ENCODE data around the gene ADISSP.

Gene ADISSP

DNA sequence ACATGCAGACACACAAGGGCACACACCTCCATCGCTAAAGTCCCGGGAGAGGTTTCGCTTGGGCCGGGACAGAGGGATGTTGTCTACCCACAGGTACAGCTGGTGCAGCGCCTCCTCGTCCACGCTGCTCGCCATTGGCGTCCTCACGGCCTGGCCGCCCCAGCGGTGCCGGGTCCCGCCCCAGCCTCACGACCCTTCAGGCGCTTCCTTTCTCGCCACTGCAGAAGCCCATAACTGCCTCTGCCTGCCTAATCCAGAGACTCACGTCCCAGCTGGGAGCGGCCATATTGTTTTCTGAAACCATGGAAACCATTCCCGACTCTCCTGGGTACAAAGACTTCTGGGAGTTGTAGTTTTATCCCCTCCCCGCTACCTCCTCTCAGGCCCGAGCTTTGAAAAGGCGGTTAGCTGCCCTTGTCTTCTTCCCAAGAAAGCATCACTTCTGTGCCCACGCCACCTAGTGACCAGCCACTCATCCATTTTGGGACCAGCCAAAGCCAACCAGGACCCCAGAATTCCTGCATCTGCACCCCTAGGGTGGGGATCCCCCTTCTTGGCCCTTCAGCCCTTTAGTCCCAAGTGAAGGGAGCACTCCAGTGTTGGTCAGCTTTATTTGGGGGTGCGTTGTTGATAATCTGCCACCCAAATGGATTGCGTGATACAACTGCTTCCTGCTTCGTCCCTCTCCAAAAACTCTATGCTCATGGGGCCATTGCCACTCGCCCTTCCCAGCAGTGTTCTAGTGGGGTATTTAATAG is 13.8 kb upstream of the ADISSP start, which contains the start of gene SPEF1:
TSS of gene SPEF1 (minus strand) at position 296 of the 758 bp plus-strand sequence. CDS start at position 135, 161 bp downstream.
- peak; percentile 100 for DNase-seq (ENCODE audit: low spot score)

DNA sequence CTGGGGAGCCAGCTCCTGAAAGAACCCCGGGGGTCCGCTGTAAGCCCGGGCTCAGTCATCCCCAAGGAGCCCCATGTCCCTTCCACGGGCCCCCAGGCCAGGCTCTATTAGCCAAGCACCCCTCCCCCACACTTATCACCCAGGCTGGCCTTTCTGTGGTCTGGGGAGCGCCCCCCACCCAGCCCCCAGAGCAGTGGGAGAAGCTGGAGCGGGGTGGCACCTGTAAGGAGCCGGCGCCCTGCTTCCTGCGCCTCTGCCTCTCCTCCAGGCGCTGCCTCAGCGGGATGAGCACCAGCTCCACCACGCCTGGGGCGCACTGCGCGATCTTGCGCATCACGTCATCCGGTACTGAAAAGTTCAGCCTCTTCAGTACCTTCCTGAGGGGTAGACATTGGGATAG is 11.4 kb upstream of the ADISSP start:
- DNase-seq (ENCODE audit: low spot score), result no peak

DNA sequence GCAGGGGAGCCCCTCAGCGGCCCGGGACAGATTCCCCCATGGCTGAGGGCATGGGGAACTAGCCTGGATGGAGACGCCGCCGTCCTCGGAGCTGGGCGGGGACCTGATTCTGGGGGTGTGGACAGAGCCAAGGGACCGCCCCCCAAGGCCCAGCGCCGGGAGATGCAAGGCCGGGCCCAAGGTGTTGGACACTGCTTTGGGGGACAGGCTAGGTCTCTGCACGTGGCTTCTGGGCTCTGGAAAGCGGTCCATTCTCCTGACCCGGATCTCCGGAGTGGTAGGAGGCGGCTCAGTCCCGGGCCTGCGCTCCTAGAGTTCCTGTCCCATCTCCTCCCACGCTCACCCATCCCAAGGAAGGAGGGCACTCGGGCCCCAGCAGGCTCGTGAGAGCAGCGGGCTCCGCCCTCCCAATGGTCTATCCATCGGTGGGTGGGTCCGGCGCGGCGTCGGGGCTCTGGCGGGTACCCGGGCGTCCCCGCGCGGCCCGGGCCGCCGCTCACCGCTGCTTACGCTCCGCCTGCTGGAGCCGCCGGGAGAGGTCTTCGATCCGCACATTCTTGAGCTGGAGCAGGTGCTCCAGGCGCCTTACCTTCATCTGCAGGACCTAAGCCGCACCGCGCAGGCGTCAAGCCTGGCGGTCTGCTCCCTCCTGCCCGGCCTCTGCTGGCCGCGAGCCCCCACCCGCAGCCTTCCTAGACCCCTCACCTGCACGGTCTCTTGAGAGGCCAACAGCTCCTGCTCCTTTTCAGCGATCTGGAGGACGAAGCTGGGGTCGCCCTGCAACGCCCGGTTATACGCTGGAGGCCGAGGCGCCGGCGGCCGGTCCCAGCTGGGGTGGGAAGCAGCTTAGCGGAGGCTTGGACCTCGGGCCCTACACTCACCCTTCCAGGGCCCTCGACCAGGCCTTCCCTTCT is 10.4 kb upstream of the ADISSP start:
- DNase-seq (ENCODE audit: low spot score), result peak; percentile 79

DNA sequence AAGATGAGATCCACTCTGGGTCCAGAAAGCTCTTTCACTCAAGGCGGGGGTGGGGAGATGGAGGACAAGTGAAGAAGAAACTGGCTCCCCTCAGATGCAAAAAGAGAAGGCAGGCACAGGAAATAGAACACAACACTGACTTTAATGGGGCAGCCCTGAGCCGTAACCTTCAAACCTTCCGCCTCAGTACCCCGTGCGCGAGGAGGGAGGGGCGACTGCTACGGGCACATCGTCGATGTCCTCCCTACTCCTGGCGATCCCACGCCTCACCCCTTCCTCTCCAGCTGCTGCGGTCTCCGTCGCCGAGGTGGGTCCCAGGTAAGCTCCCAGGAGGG is 9.8 kb upstream of the ADISSP start:
- DNase-seq (ENCODE audit: low spot score), result no peak

DNA sequence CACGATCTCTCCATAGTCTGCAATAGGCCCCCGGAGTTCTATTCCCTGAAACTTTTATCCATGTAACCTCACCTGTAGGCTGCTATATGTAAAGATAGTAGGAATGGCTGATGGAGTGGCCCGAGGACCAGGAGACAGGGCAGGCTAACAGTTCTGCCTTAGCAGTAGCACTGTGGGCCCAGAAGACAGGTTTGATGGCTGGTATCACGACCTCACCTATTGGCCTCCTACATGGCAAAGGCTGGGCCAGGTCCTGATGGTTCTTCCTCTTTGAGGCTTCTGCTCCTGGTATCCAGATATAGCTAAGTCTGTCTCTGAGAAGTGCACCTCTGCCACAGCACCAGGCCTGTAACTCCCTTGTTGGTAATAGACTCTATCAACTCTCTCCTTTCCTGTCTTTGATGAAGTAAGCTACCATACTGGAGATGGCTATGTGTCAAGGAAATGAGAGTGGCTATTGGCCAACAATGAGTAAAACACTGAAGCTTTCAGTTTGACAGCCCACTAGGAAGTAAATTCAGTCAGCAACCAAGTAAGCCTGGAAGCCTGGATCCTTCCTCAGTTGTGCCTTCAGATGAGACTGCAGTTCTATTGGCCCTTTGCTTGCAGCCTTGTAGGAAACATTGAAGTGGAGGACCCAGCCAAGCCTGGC is 8.0 kb upstream of the ADISSP start:
- DNase-seq (ENCODE audit: low spot score), result no peak

DNA sequence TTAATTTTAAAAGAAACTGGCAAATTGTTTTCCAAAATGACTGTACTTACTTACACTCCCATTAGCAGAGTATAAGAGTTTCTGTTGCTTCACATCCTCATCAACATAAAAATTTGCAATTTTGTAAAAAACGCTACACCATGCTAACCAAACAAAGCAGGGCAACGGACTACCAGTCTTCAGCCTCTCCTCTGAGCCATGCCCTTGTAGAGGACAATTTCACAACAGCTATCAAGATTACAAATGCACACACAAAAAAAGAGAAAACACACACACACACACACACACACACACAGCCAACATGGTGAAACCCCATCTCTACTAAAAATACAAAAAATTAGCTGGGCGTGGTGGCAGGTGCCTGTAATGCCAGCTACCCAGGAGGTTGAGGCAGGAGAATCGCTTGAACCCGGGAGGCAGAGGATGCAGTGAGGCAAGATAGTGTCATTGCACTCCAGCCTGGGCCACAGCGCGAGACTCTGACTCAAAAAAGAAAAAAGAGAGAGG is 4.1 kb upstream of the ADISSP start:
- no peak for DNase-seq (ENCODE audit: low spot score)

DNA sequence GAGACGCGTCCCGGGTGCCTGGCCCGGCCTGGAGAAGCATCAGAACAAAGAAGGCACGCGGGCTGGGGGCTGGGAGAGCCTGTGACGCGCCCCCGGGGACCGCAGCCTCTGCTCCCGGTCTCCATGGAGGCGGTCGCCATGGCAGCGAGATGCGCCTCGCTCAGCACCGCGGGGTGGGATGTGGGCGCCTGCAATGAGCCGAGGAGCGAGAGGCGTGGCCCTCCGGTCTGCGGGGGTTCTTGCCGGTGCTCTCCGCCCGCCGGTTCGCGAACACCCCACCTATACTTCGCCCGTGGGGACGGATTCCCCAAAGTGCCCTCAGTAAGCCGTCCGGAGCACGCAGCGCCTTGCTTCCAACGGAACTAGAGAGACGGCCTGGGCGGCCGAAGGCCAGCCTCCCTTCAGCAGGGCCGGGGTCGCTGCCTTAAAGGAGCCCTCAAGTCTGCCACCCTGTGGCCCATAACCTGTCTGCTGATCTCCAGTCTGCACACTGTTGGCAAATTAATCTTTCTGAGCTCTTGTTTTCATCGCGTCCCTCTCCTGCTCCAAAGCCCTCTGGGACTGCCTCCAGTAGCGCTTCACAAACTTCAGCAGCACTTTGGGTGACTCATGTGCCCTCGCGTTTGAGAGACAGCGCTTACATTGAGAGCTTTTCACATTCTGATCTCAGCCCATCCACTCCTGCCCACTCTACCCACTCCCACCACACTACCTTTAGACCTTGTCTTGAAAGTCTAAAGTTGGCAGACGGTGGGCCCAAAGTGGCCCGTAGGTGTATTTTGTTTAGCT is 983 bp upstream of the ADISSP start:
- DNase-seq (ENCODE audit: low spot score), result peak; percentile 89

DNA sequence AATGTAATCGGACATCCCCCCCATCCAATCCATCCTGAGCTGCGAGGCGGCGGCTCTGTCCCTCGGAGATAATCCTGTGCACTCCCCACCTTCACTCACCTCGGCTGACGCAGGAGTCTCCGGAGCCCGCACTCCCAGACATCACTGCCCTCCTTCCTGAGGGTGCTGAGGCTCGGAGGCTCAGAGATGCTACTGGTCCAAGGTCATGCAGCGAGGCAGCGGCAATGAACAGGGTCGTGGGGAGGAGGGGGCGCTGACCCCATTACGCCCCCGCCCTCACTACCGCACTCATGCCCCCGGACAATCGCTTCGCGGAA is 485 bp downstream of the ADISSP start:
- DNase-seq (ENCODE audit: low spot score), result no peak

DNA sequence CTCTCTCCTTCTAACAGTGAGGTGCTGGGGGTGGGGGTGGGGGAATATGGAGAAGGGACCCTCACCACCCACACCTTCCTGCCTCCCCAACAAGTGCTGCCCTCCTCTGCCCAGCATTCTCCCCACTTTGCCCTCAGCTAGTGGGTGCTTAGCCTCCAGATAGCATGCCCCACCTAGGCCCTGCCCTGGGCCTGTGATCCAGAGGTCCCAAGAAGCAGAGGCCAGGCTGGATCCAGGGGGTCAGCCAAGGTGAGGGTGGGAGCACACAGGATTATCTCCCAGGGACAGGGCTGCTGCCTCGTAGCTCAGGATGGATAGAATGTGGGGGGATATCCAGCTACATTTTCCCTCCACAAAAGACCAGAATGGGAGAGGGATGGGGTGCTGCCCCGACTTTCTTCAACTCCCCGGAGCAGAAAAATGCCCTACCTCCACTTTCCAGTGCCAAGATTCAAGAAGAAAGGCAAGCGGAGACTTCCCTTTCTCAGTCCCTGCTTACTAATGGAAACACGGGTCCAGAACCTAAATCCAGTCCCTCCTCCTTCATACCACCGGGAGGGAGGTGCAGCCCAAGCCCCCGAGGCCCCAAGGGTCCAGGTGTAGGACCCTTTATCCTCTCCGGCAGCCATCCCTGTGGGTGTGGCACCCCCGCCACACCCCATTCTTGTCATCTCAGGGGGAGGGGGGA is 987 bp downstream of the ADISSP start:
- no peak for DNase-seq (ENCODE audit: low spot score)

DNA sequence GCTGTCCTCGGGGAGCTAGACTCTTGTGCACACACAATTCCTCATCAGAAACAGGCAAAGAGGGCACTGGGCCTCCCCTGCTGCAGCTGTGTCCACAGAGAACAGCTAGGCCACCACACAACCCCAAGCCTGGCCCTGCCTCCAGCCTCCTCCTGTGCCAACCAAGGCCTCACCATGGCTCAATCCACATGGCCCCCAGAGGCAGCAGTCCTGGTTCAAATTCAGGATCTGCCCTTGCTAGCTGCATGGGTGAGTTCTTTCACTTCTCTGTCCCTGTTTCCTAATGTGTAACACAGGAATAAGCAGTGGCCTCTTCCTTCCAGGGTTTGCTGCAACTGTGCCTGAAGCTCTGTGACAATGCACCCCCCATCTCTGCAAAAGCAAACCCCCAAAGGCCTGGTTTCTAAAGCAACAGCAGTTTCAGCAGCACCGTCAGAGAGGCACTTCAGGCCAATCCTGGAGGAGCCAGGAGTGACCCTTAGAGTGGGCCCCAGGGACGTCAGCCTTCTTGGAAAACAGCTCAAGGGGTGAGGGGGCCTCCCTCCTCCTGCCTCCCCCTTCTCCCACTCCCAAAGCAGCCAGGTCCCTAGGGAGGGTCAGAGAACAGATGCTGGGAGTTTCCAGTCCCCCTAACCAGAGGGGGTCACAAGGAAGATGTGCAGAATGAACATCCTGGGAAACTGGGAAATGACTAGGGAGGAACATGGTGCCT is 2.2 kb downstream of the ADISSP start:
- DNase-seq (ENCODE audit: low spot score), result no peak

DNA sequence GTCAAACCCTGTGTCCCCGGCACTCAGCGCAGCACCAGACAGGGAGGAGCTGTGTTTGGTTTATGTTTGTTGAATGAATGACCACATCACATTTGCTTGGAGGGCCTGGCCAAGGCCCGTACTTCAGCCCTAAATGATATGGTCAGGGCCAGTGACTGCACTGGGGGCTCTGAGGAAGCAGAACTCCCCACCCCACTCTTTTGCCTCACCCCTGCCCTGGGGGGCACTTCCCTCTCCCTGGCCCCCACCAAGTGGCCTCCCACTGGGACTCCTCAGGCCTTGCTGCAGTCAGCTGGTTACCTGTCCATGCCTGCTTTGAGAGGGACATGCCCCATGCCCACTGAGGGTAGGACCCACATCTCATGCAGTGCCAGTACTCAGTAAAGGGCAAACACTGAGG is 2.9 kb downstream of the ADISSP start:
- no peak for DNase-seq (ENCODE audit: low spot score)

DNA sequence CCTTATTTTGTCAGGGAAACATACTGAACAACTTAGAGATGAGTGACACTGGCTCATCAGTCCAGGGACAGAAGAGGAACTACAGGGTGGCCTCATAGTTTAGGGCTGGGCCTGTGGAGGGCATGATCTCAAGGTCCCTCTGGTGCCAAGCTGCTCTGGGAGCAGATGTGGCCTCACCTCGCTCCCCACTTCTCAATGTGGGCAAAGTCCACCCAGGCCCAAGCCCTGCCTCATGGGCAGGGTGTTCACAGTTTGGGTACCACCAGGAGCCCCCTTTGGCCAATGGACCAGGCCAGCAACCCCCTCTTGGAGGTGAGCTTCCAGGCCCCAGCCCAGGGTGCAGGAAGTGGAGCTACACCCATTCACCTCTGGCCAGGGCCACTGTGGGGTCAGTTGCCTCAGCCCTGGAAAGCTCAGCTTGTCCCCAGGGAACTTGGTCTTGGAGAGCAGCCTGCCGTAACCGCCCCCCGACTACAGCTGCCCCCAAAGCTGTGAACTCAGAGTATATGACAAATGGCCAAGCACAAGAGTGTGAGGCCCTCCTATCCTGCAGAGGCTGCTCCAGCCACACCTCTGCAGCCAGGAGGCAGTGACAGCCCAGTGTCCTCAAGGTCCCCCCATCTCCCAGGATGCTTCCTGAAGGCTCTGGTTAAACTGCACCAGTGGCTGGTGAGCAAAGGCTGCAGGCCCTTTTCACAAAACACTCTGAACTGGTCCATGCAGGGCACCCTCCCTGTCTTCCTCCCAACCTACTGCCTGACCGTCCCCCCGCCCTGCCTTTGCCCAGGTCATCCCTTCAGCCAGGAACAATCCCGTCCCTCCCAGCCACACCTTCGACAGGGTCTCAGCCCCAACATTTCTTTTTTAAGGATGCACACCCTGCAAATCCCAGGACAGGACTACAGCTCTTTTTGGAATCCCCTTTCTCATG is 3.6 kb downstream of the ADISSP start:
- DNase-seq (ENCODE audit: low spot score), result no peak

DNA sequence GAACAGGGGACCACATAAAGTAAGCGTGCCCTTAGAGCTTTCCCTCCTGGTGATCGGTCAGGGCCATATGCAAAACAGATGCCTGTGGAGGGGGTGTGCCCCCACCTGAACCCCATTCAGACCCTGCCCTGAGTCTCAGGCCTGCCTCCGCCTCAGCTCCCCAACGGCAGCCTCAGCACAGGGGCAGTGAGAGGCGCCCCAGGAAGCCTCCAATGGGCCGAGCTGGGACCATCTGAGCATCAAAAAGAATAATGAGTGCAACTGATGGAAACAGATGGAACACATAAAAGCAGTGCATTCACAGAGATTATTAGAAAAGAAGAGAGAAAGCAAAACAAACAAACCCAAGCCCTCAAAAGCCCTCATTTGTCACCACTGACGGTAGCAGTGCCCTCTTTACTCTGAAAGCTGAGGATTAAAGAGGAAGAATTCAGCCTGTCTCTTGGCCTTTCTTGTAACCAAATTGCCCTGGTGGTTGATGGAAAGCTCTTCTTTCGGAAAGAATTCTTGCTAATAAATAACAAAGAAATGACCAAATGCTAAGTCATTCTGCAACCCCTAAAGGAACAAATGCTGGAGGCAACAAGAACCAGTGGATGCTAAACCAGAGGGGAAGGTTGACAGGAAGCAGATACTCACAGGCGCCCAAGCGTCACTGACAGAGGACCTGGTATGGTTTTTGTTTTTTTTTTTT is 6.8 kb downstream of the ADISSP start:
- DNase-seq (ENCODE audit: low spot score), result no peak

DNA sequence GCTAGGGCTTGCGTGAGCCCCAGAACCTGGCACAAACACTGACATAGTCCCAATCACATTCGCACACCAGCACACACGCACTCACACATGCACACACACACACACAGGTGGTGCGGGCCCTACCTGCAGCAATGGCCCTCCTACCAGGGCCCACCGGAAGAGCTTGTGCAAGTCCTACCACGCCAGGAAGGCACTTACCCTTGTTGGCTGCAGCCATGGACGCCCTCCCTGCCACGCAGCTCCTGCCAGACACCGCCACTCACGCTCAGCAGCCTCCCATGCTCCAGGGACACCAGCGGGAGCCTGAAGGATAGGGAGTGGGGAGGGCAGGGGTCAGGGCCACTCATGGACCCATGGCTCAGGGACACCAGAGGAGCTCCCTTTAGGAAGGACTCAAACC is 7.7 kb downstream of the ADISSP start:
- DNase-seq (ENCODE audit: low spot score), result no peak

DNA sequence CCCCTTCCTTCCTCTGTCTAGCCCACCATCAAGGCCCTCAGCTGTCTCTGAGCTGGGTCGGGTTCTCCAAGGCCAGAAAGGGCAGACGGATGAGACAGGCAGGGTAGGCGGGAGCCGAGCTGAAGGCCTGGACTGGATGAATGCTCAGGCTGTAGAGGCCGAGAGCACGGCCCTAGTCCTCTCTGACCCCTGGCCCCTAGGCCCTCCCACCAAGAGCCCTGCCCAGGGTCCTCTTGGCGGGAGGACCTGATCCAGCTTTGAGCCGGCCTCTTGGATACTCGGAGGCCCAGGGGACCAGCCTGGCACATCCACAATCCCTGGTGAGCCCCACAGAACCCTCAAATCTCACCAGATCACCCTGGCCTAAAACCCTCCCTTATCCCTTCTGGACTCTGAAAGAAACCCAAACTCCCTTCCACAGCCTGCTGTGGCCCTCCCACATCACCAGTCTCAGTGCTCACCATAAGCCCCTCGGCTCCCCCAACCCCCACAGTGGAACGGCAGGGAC is 8.2 kb downstream of the ADISSP start:
- no peak for DNase-seq (ENCODE audit: low spot score)

DNA sequence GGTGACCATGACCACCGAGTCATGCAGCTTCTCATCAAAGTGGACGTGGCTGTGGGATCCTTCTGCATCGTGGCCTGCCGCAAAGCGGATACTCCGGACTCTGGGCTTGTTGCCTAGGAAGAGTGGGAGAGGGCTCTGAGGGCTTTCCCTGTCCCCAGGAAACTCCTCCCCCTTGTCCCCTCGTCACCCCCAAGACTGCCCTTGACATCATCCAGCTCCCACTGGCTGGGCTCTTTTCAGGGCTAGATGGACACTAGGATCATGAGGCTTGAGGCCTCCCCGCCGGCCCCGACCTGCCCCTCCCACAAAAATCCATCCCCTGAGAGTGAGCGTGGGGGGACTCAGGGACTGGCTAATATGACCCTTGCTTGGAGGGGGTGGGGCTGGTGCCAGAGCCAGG is 9.0 kb downstream of the ADISSP start:
- DNase-seq (ENCODE audit: low spot score), result no peak

DNA sequence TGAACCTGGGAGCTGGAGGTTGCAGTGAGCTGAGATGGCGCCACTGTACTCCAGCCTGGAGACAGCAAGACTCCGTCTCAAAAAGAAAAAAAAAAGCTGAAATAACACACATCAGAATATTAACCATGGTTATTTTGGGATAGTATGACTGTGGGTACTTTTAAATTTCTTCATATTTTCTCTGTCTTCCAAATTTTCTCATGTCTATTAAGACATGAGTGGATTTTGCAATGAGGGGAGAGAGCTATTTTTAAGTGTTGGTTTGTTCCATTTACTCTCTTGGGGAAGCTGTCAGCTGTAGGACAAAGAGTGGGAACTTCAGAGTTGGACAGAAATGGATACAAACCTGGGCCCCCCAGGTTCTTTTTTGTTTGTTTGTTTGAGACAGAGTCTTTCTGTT is 10.3 kb downstream of the ADISSP start:
- DNase-seq (ENCODE audit: low spot score), result no peak

DNA sequence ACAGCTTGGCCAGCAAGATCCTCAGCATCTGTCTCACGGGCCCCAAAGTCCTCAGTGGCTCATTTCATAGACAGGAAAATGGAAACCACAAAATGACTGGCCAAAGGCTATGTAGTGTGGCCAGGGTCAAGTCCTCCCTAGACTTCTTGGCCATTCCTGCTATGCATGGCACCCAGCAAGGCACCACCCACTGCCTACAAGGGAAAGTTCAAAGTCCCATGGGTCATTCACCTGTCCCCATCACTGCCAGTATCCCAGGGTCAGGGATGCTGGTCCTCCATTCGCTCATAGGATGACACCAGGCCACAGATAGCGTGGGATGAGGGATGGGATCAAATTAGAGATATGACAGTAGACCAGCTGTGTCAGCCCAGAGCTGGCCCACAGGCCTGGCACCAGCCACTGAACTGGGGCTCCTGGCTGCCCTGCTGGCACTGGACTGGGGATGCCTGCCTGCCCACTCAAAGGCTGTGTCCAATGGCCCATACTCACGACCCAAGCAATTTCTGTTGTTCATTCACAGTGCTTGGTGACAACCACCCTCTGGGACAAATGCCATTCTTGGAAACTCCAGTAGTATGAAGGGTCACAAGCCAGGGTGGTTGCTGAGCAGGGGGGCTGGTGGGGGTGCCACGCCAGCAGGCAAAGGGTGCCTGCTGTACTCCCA is 11.6 kb downstream of the ADISSP start:
- DNase-seq (ENCODE audit: low spot score), result no peak
